ENCODE measurements around the gene ITGB2. TPM values are rescaled to one million over a fixed set of nuclear protein-coding genes. Genes with fewer than 3 reads are reported as not detected.

The ITGB2 gene
- total RNA-seq, 1 experiment from 2014 or later, result 1.5 TPM

GRCh38 chr21:44887126-44887806, 33.4 kb downstream of the ITGB2 start:
- no peaks in the 10 kb centered on the region for H3K4me1 ChIP-seq (ENCODE audit: control insufficient read depth in 1 of 2, insufficient read depth in 2 of 2, low read length in 2 of 2)
- no peak overlapping the region for H3K27ac ChIP-seq (ENCODE audit: low read depth, low read length)
- intact Hi-C loops (cut with micrococcal nuclease), result no loop called here
- RAD21 ChIA-PET (ENCODE audit: low non-redundant PET in 1 of 2, low total read pairs in 2 of 2, uncharacterized antibody in 2 of 2, unreplicated experiment in 2 of 2), result no interaction called here
- POLR2A ChIA-PET, result no interaction called here
- TF ChIP-seq REST (IDR thresholded peaks at IDR 0.05; ENCODE audit: low read depth) (no peak), CEBPB (IDR thresholded peaks at IDR 0.05; ENCODE audit: low read depth) (no peak), SRF (IDR thresholded peaks at IDR 0.05; ENCODE audit: low read depth) (no peak), ELF1 (IDR thresholded peaks at IDR 0.05; ENCODE audit: borderline replicate concordance, low read depth) (no peak), ZBTB33 (IDR thresholded peaks at IDR 0.05; ENCODE audit: extremely low read depth, insufficient replicate concordance, low read length) (no peak)
- H3K4me3 ChIP-seq (replicated peaks in 1 of 2; ENCODE audit: low read depth in 1 of 2, low read length in 2 of 2), result no peak overlapping the region
- no peaks in the 10 kb centered on the region for H3K79me2 ChIP-seq (ENCODE audit: insufficient read depth, low read length)
- H3K4me2 ChIP-seq (ENCODE audit: low read length), result no peak overlapping the region
- no peaks in the 10 kb centered on the region for H3K9me3 ChIP-seq (ENCODE audit: control insufficient read depth in 1 of 2, insufficient read depth in 1 of 2, low read depth in 1 of 2, low read length in 2 of 2)
- CTCF ChIA-PET, result no interaction called here
- H3K36me3 ChIP-seq (ENCODE audit: control insufficient read depth in 1 of 2, insufficient read depth in 2 of 2, low read length in 2 of 2), result no peaks in the 10 kb centered on the region
- DNase-seq (ENCODE audit: low read depth, low spot score) (no peak), ATAC-seq (no peak)
- no peak overlapping the region for H3K9ac ChIP-seq (ENCODE audit: low read length)
- no peaks in the 10 kb centered on the region for H3K9me2 ChIP-seq (ENCODE audit: insufficient read depth)
- no peaks in the 10 kb centered on the region for H4K20me1 ChIP-seq (ENCODE audit: insufficient read depth)
- BruUV-seq (replicated peaks), result no TSS peak
- peaks cover 4% of the 10 kb centered on the region; the same call in 1 of the 2 replicates for H3K27me3 ChIP-seq (ENCODE audit: insufficient read depth, low read length)
- H2AFZ ChIP-seq (ENCODE audit: low read depth, low read length, poor library complexity, severe bottlenecking), result no peak overlapping the region
